BJ (cell line): ENCODE results near the gene CIRBP. TPM values are rescaled to one million over a fixed set of nuclear protein-coding genes. Genes with fewer than 3 reads are reported as not detected.

Source experiments
- CTCF ChIA-PET: fragments of 350-600 bp; formaldehyde crosslinking; extraction: SDS; loops from one replicate; lab custom pipeline; 2021; ENCODE audit warnings: antibody characterized with exemption, inconsistent platforms; lab: Yijun Ruan, JAX
- POLR2A ChIA-PET: fragments of 300-600 bp; sonication (Branson Sonifier 250); formaldehyde crosslinking; extraction: SDS; loops from one replicate; lab custom pipeline; 2021; ENCODE audit warnings: antibody characterized with exemption; lab: Charles Lee
- DNase-seq: peaks from one replicate; pipeline ENCODE4 v3.0.0-alpha.2; 2011; ENCODE audit warnings: low read depth
- H3K27me3 ChIP-seq: 2 replicates; pipeline ENCODE4 v1.6.0; 2011; ENCODE audit warnings: low read length; ENCODE audit not compliant: control insufficient read depth, insufficient read depth
- H3K36me3 ChIP-seq: 2 replicates; pipeline ENCODE4 v1.5.1; 2011; ENCODE audit warnings: low read length; ENCODE audit not compliant: control insufficient read depth, insufficient read depth
- H3K4me3 ChIP-seq: 2 replicates; pipeline ENCODE4 v1.5.1; 2011; ENCODE audit warnings: low read depth, mild to moderate bottlenecking, control low read depth, low read length
- polyA plus RNA-seq: library from polyadenylated mRNA; depleted of rRNA; stranded (reverse); fragments of >200 nt; gene quantifications from 2 replicates; pipeline ENCODE4 v1.2.3, GENCODE V29; 2011
- TF ChIP-seq, protein P1 (sequence below): IDR thresholded peaks from 2 replicates; pipeline ENCODE4 v1.5.1; 2011; ENCODE audit warnings: low read depth, mild to moderate bottlenecking, control low read depth, inconsistent platforms, low read length, moderate library complexity; ENCODE audit not compliant: insufficient read depth

CIRBP gene
- polyA plus RNA-seq, 1 experiment: 342 TPM

- CTCF ChIA-PET: interaction anchor here (1.5 to 6.2 kb wide), 2 partner anchors 10 to 32 kb away, joined by 7 to 46 read pairs; no protein-coding TSS in a partner anchor
- POLR2A ChIA-PET: no interaction called here
- DNase-seq: no peak
Observed at GRCh38 chr19:1275976-1276627, 7.0 kb downstream of the CIRBP start.

GRCh38 chr19:1276628-1277022 is 7.5 kb downstream of the CIRBP start:
- peaks cover 35% of the 10 kb centered on the region for H3K36me3 ChIP-seq
- TF ChIP-seq, protein P1, sequence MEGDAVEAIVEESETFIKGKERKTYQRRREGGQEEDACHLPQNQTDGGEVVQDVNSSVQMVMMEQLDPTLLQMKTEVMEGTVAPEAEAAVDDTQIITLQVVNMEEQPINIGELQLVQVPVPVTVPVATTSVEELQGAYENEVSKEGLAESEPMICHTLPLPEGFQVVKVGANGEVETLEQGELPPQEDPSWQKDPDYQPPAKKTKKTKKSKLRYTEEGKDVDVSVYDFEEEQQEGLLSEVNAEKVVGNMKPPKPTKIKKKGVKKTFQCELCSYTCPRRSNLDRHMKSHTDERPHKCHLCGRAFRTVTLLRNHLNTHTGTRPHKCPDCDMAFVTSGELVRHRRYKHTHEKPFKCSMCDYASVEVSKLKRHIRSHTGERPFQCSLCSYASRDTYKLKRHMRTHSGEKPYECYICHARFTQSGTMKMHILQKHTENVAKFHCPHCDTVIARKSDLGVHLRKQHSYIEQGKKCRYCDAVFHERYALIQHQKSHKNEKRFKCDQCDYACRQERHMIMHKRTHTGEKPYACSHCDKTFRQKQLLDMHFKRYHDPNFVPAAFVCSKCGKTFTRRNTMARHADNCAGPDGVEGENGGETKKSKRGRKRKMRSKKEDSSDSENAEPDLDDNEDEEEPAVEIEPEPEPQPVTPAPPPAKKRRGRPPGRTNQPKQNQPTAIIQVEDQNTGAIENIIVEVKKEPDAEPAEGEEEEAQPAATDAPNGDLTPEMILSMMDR: no peak
- DNase-seq: no peak
- POLR2A ChIA-PET: interaction anchor here (0.7 kb wide), 1 partner anchor 24 kb away, joined by 3 read pairs; no protein-coding TSS in a partner anchor
- no peak overlapping the region; the same call in 1 of the 2 replicates for H3K4me3 ChIP-seq
- CTCF ChIA-PET: interaction anchor here (6.2 kb wide), 1 partner anchor 33 kb away, joined by 46 read pairs; no protein-coding TSS in a partner anchor
- H3K27me3 ChIP-seq: no peaks in the 10 kb centered on the region

More at GRCh38 chr19:1275976-1276627, 7.0 kb downstream of the CIRBP start:
- Histone ChIP-seq H3K36me3 (peaks cover 39% of the 10 kb centered on the region), H3K4me3 (peak overlapping the region; percentile 75), H3K27me3 (no peaks in the 10 kb centered on the region)
- TF ChIP-seq, protein P1: no peak

- Histone ChIP-seq H3K27me3 (no peaks in the 10 kb centered on the region), H3K36me3 (peaks cover 31% of the 10 kb centered on the region), H3K4me3 (no peak overlapping the region)
- DNase-seq: no peak
- TF ChIP-seq, protein P1: no peak
- ChIA-PET POLR2A (interaction anchor here (0.7 kb wide), 1 partner anchor 24 kb away, joined by 3 read pairs; no protein-coding TSS in a partner anchor), CTCF (interaction anchor here (1.0 to 3.3 kb wide), 2 partner anchors 9 to 33 kb away, joined by 6 to 12 read pairs; no protein-coding TSS in a partner anchor)
Observed at GRCh38 chr19:1277061-1277460, 7.9 kb downstream of the CIRBP start.

DNA sequence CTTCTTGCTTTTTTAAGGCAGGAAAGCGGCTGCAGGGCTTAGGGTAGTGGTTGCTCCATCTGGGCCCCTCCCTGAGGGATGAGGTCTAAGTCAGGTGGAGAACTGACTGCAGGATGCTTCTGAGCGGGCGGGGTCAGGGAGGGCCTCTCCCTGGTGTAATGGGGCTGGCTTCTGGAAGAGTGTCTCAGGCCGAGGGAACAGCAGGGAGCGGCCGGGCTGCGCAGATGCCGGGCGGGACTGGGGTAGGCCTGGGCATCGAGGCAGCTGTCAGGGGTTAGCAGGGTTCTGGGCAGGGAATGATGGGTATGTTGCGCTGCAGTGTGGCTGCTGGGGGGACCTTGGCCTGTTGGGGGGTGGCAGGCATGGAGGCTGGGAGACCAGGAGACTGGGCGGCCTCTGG is 8.9 kb downstream of the CIRBP start:
- CTCF ChIA-PET: interaction anchor here (0.7 to 3.3 kb wide), 3 partner anchors 10 to 34 kb away, joined by 4 to 12 read pairs (median 6); no protein-coding TSS in a partner anchor
- peaks cover 23% of the 10 kb centered on the region for H3K36me3 ChIP-seq
- H3K4me3 ChIP-seq: no peak overlapping the region
- DNase-seq: no peak
- no peaks in the 10 kb centered on the region for H3K27me3 ChIP-seq
- TF ChIP-seq, protein P1: no peak
- POLR2A ChIA-PET: no interaction called here
